GM23338 (cell line): ENCODE results near the gene GNAI3. TPM values are rescaled to one million over a fixed set of nuclear protein-coding genes. Genes with fewer than 3 reads are reported as not detected.

ENCODE experiments used
- ATAC-seq: fragments of 200-7000 bp; cut with Tn5 transposase; 3 replicates; pipeline ENCODE4 v1.9.1; 2020
- DNase-seq: peaks from one replicate; pipeline ENCODE4 v3.0.0-alpha.2; 2015; ENCODE audit warnings: low spot score
- H2AFZ ChIP-seq: fragments of 200-600 bp; sonication (generic); 2 replicates; pipeline ENCODE4 v1.8.0; 2016; ENCODE audit warnings: antibody characterized with exemption, mild to moderate bottlenecking, moderate library complexity
- H3F3A ChIP-seq: fragments of 200-600 bp; sonication (generic); replicated peaks from 2 replicates; pipeline ENCODE4 v1.8.0; 2017; ENCODE audit warnings: antibody characterized with exemption, mixed run types, low read depth
- H3K27ac ChIP-seq: fragments of 200-600 bp; sonication (generic); 2 replicates; pipeline ENCODE4 v1.6.1; 2016; ENCODE audit warnings: low read depth
- H3K27me3 ChIP-seq: fragments of 200-600 bp; sonication (generic); 2 replicates; pipeline ENCODE4 v1.8.0; 2016; ENCODE audit warnings: mild to moderate bottlenecking, mixed run types, moderate library complexity; ENCODE audit not compliant: insufficient read depth
- H3K36me3 ChIP-seq: fragments of 200-600 bp; sonication (generic); 2 replicates; pipeline ENCODE4 v1.8.0; 2016; ENCODE audit warnings: mild to moderate bottlenecking; ENCODE audit not compliant: insufficient read depth
- H3K4me1 ChIP-seq: fragments of 200-600 bp; sonication (generic); 2 replicates; pipeline ENCODE4 v1.8.0; 2016; ENCODE audit warnings: mild to moderate bottlenecking, moderate library complexity; ENCODE audit not compliant: insufficient read depth
- H3K4me2 ChIP-seq: fragments of 200-600 bp; sonication (generic); 2 replicates; pipeline ENCODE4 v1.7.1; 2017; ENCODE audit warnings: mixed run types
- H3K4me3 ChIP-seq: fragments of 200-600 bp; sonication (generic); 2 replicates; pipeline ENCODE4 v1.6.1; 2016; ENCODE audit warnings: mixed run types
- H3K79me2 ChIP-seq: fragments of 200-600 bp; sonication (generic); replicated peaks from 2 replicates; pipeline ENCODE4 v1.8.0; 2017; ENCODE audit warnings: mild to moderate bottlenecking; ENCODE audit not compliant: insufficient read depth
- H3K9me2 ChIP-seq: fragments of 200-600 bp; sonication (generic); 2 replicates; pipeline ENCODE4 v1.8.0; 2017; ENCODE audit not compliant: insufficient read depth
- H4K20me1 ChIP-seq: fragments of 200-600 bp; sonication (generic); replicated peaks from 2 replicates; pipeline ENCODE4 v1.8.0; 2017; ENCODE audit warnings: mild to moderate bottlenecking; ENCODE audit not compliant: insufficient read depth
- H3K27ac Mint-ChIP-seq: 2 replicates; pipeline ENCODE4 v1.8.0; 2020; ENCODE audit warnings: inconsistent platforms, mild to moderate bottlenecking, moderate library complexity, mixed read lengths
- H3K27me3 Mint-ChIP-seq: 3 replicates; pipeline ENCODE4 v1.8.0; 2022; ENCODE audit warnings: low read depth, mild to moderate bottlenecking, moderate library complexity, mixed read lengths, inconsistent platforms; ENCODE audit not compliant: insufficient read depth, poor library complexity
- H3K36me3 Mint-ChIP-seq: 3 replicates; pipeline ENCODE4 v1.8.0; 2021; ENCODE audit warnings: low read depth, mild to moderate bottlenecking, inconsistent platforms, moderate library complexity, mixed read lengths
- H3K4me1 Mint-ChIP-seq: 3 replicates; pipeline ENCODE4 v1.8.0; 2020; ENCODE audit warnings: mild to moderate bottlenecking, inconsistent platforms, mixed read lengths
- H3K4me3 Mint-ChIP-seq: 3 replicates; pipeline ENCODE4 v1.8.0; 2021; ENCODE audit warnings: moderate library complexity, mild to moderate bottlenecking, inconsistent platforms, mixed read lengths
- H3K9me3 Mint-ChIP-seq: 3 replicates; pipeline ENCODE4 v1.8.0; 2020; ENCODE audit warnings: moderate library complexity, mild to moderate bottlenecking, inconsistent platforms, mixed read lengths
- CREB1 ChIP-seq: fragments of 250-450 bp; sonication (Bioruptor Pico); IDR thresholded peaks from 2 replicates; pipeline ENCODE4 v1.5.0; 2020; ENCODE audit warnings: low read depth, mild to moderate bottlenecking, moderate library complexity
- CTCF ChIP-seq, 2 experiments: fragments of 200-600 bp in 1 of 2; sonication (generic) in 1 of 2; conservative IDR thresholded peaks; 2 replicates each; pipeline versions ENCODE4 v1.5.1 to v1.6.1; 2016 to 2017; ENCODE audit warnings: antibody characterized with exemption in 2 of 2, low read depth in 2 of 2, mild to moderate bottlenecking in 2 of 2, moderate library complexity in 1 of 2
- ETS1 ChIP-seq: IDR thresholded peaks from 2 replicates; pipeline ENCODE4 v1.6.1; 2016; ENCODE audit warnings: antibody characterized with exemption
- EZH2 ChIP-seq: fragments of 200-600 bp; sonication (generic); IDR thresholded peaks from one replicate; pipeline ENCODE4 v1.8.0; 2017; ENCODE audit warnings: antibody characterized with exemption, mild to moderate bottlenecking, low read depth; ENCODE audit not compliant: unreplicated experiment
- EZH2phosphoT487 ChIP-seq: fragments of 200-600 bp; sonication (generic); IDR thresholded peaks from one replicate; pipeline ENCODE4 v1.8.1; 2018; ENCODE audit warnings: antibody characterized with exemption; ENCODE audit not compliant: unreplicated experiment
- JUNB ChIP-seq: IDR thresholded peaks from one replicate; pipeline ENCODE4 v1.6.1; 2016; ENCODE audit warnings: antibody characterized with exemption; ENCODE audit not compliant: unreplicated experiment
- NANOG ChIP-seq: IDR thresholded peaks from 2 replicates; pipeline ENCODE4 v1.6.1; 2016; ENCODE audit warnings: antibody characterized with exemption, borderline replicate concordance
- POLR2AphosphoS5 ChIP-seq: IDR thresholded peaks from 2 replicates; pipeline ENCODE4 v1.6.1; 2016; ENCODE audit warnings: antibody characterized with exemption, low read depth
- REST ChIP-seq: IDR thresholded peaks from one replicate; pipeline ENCODE4 v1.6.1; 2018; ENCODE audit warnings: antibody characterized with exemption; ENCODE audit not compliant: unreplicated experiment
- STAT1 ChIP-seq: IDR thresholded peaks from one replicate; pipeline ENCODE4 v1.6.1; 2016; ENCODE audit warnings: antibody characterized with exemption; ENCODE audit not compliant: unreplicated experiment
- ZNF114 ChIP-seq: fragments of 250-450 bp; sonication (Bioruptor Pico); IDR thresholded peaks from 2 replicates; pipeline ENCODE4 v1.5.0; 2020; ENCODE audit warnings: mild to moderate bottlenecking, moderate library complexity
- ZNF331 ChIP-seq: fragments of 250-450 bp; sonication (Bioruptor Pico); IDR thresholded peaks from 2 replicates; pipeline ENCODE4 v1.5.0; 2020; ENCODE audit warnings: low read depth, mild to moderate bottlenecking, moderate library complexity
- ZNF462 ChIP-seq: fragments of 250-450 bp; sonication (Bioruptor Pico); IDR thresholded peaks from 2 replicates; pipeline ENCODE4 v1.5.0; 2020; ENCODE audit warnings: mild to moderate bottlenecking, moderate library complexity
- polyA plus RNA-seq: library from polyadenylated mRNA; unstranded; fragments of >200 nt; fragmentation: Nextera tagmentation; extraction: Ambion mirVana; gene quantifications from 2 replicates; pipeline ENCODE4 v1.2.1, GENCODE V29; 2016
- total RNA-seq: library from RNA; depleted of rRNA; stranded (reverse); fragments of >200 nt; shearing (Covaris generic); gene quantifications from 2 replicates; pipeline ENCODE4 v1.2.3, GENCODE V29; 2014

GNAI3 gene
- total and polyA plus RNA-seq, 2 experiments from 2014 or later, result 4.5 to 10.2 TPM

GRCh38 chr1:109535971-109536491 lies 12.4 kb upstream of the GNAI3 start:
- peaks cover 7% of the 10 kb centered on the region for H3K27me3 Mint-ChIP-seq
- Histone ChIP-seq H3K9me2 (no peaks in the 10 kb centered on the region), H3K4me2 (no peak overlapping the region), H3K27me3 (no peaks in the 10 kb centered on the region), H3F3A (no peaks in the 10 kb centered on the region), H4K20me1 (no peaks in the 10 kb centered on the region), H3K27ac (no peak overlapping the region), H3K36me3 (no peaks in the 10 kb centered on the region), H3K79me2 (no peaks in the 10 kb centered on the region), H3K4me1 (peaks cover 4% of the 10 kb centered on the region; the same call in 1 of the 2 replicates), H2AFZ (no peak overlapping the region), H3K4me3 (no peak overlapping the region)
- H3K4me1 Mint-ChIP-seq, result peaks cover 7% of the 10 kb centered on the region
- no peaks in the 10 kb centered on the region for H3K36me3 Mint-ChIP-seq
- no peak overlapping the region for H3K4me3 Mint-ChIP-seq
- no peaks in the 10 kb centered on the region for H3K9me3 Mint-ChIP-seq
- ATAC-seq, result no peak
- no peak for DNase-seq
- no peak for TF ChIP-seq ZNF462 (CRISPR knock-in tag)
- TF ChIP-seq ETS1, result no peak
- no peak for TF ChIP-seq CTCF (conservative IDR thresholded peaks at IDR 0.05; ENCODE audit: low read depth in 2 of 2)
- no peak for TF ChIP-seq ZNF114 (CRISPR knock-in tag)
- no peak for TF ChIP-seq STAT1
- TF ChIP-seq JUNB, result no peak
- no peak for TF ChIP-seq CREB1 (CRISPR knock-in tag)
- TF ChIP-seq ZNF331 (CRISPR knock-in tag), result no peak
- TF ChIP-seq EZH2phosphoT487, result no peak
- TF ChIP-seq NANOG, result no peak
- no peak for TF ChIP-seq POLR2AphosphoS5
- TF ChIP-seq REST, result no peak
- TF ChIP-seq EZH2, result no peak
- no peak overlapping the region for H3K27ac Mint-ChIP-seq
